CD4-positive, alpha-beta T cell treated with Interleukin-6 at 100 ng/mL for 8 hours (primary cell): ENCODE measurements around the gene CACNB2.

Experiments
- DNase-seq: peaks from one replicate; pipeline ENCODE4 v3.0.0-alpha.2; 2020; ENCODE audit warnings: mixed read lengths, low spot score

Gene CACNB2

DNA sequence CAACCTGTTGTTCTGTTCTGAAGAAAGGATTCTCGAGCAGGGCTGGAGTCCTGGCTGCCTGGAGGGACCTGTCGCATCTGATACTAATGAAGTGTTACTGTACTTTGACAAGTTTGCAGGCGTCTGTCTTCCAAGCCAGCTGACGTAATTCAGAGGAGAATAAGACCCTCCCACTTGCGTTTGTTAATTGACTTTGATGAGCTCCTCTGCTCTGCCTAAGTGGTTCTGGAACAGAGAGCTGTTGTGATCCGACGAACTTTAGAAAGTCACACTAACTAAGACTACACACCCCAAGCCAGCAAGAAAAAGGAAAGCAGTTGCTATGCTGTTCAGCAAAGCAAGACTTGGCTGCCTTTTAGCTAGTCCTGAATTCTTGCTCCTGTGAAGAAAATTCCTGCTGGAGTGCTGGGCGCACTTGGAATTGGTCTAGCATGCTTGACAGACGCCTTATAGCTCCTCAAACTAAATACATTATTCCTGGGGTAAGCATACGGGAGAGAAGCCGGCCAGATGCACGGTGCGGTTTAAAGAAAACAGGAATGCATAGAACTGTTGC lies 200.3 kb downstream of the CACNB2 start:
- no peak for DNase-seq

DNA sequence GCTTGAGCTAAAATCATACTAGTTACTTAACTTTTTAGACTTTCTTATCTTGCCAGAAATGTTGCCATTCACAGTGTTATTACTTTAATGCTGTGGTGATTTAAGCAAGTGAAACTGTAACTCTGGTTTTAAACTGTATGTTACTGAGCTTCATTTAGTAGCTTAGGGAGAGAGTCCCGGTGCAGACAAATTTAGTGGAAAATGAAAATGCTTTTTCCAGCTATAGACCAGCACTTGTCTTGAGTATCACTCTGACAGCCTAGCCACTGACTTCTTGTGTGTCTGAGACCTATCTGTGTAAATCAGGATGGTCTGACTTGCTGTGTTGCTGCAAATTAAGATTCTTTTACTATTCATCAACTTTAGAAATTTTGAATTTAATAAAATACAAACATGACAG lies 200.8 kb downstream of the CACNB2 start:
- no peak for DNase-seq

- DNase-seq: no peak
These were observed 203.3 kb downstream of the CACNB2 start for GRCh38 chr10:18343573-18343972.

- no peak for DNase-seq
These were observed 205.1 kb downstream of the CACNB2 start for GRCh38 chr10:18345308-18345707.

DNA sequence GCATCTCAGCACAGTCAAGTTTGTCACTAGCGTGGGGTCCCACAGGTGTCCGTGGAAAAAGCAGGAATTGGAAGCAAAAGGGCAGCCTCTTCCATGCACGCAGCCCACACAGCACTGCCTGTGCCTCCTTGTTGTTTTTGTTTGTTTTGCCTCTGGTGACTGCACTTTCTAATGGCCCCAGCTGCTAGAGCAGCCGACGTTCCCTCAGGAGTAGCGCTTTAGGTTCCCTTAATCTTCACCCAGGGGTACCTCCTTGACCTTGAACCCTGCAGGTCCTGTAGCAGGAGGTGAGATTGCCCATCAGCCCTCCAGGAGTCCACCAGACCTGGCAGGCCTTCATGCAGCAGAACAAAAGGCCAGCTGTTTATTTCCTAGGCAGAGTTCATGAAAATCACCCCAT lies 210.1 kb downstream of the CACNB2 start:
- no peak for DNase-seq

- no peak for DNase-seq
These were observed 211.2 kb downstream of the CACNB2 start for GRCh38 chr10:18351421-18351820.

DNA sequence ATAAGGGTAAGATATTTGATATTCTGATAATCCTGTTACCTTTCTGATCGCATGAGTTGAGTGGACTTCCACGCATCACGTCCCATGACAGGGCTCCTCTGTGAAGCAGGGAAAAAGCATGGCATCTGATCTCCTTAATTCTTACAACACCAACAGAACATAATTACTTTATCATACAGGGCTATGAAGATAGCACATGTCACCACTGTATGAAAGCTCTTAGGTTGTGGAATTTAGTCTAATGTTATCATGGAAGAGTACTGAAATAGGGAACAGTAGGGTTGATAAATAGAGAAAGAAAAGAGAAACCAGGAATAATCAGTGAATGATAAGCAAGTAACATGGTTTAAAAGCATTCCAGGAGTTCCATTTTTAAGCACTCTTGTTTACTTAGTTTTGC lies 212.0 kb downstream of the CACNB2 start:
- no peak for DNase-seq

- no peak for DNase-seq
These were observed 219.6 kb downstream of the CACNB2 start for GRCh38 chr10:18359812-18360211.

GRCh38 chr10:18362892-18363291 lies 222.7 kb downstream of the CACNB2 start:
- no peak for DNase-seq

- DNase-seq: no peak
These were observed 225.0 kb downstream of the CACNB2 start for GRCh38 chr10:18364987-18365775.

- no peak for DNase-seq
These were observed 227.6 kb downstream of the CACNB2 start for GRCh38 chr10:18367840-18368239.

DNA sequence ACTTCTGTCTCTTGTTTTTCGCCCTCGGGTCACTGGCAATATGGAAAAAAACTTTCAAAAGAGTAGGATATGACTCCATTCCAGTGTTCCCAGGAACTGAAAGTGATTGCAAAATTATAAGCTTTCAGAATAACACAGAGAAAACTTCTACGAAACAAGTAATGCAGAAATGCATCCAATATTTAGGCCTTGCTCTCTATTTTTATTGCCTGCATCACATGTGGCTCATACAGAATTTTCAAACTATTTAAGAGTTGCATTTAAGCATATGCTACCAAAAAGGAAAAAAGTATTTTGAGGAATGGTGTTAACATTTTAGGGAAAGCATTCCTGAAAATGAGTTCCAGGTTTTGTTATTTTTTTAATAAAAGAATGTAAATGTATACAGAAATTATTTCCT lies 228.0 kb downstream of the CACNB2 start:
- DNase-seq: no peak

DNA sequence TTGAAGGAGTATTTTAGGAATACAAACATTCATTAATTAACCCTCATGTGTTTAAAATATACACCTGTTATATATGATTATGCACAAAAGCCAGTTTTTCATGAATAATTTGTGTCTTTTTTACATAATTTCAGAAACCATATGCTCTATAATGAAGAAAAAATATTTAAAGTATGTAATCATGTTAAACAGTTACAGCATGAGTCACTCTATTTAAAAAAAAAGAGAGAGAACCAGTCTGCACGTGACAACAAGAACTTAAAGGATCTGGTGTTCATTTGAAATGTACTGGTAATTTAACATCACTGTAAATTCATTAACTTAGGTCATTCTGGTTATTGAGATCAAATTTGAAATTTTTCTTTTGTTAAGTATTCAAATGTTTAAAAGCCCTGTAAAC lies 228.5 kb downstream of the CACNB2 start:
- DNase-seq: no peak

DNA sequence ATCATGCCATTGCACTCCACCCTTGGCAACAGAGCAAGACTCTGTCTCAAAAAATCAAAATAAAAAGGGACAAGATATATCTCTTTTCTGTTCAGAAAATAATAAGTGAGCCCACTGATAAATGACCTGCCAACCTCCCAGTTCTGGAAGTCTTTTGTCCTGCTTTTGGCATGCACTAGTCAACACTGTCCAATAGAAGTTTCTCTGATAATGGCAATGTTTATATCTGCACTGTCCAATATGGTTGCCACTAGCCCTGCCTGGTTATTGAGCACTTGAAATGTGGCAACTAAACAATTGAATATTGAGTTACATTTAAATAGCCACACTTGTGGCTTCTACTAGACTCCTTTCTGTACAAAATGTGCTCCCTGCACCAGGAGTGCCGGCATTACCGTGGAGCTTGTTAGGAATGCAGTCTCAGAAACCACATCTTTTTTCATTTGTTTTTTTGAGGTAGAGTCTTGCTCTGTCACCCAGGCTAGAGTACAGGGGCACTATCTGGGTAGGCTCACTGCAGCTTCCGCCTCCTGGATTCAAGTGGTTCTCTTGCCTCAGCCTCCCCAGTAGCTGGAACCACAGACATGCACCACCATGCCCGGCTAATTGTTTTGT lies 229.7 kb downstream of the CACNB2 start:
- no peak for DNase-seq

- no peak for DNase-seq
These were observed 236.4 kb downstream of the CACNB2 start for GRCh38 chr10:18376650-18377049.

- DNase-seq: no peak
These were observed 237.7 kb downstream of the CACNB2 start for GRCh38 chr10:18377898-18378297.

DNA sequence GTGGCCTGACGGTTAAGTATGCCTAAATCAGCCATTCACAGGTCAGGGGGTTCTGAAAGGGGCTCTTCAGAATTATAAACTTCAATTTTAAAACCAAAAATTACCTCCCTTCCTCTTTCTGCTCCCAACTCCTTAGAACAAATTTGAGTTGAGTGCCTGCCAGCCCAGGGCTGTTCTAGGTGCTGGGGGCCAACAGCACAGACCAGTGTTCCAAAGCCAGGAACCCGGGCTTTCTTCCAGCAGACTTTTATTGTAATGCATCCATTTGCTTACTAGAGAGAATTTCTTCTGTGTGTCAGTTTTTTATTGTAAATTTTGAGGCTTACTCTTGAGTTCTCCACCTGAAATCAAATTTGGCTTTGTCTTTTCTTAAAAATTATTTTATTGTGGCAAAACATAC lies 238.5 kb downstream of the CACNB2 start:
- DNase-seq: no peak

DNA sequence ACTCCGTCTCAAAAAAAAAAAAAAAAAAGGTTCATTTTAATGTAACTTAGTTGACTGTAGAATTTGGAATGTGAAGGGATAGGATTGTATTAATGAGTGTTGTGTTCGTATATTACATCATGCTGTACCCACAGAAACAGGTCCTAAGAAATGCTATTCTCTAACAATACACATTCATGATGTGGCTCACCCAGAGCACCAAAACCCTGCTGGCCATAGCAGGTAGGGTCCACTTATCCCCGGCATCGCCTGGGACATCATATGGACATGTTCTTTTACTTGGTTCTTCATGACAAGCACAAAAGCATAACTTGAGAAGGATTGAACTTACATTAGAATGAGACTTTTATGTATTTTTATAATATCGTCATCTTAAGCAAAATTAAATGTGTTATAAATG lies 241.5 kb downstream of the CACNB2 start:
- no peak for DNase-seq

- DNase-seq: no peak
These were observed 257.7 kb downstream of the CACNB2 start for GRCh38 chr10:18397906-18398305.

GRCh38 chr10:18399158-18399557 lies 258.9 kb downstream of the CACNB2 start:
- DNase-seq: no peak

- no peak for DNase-seq
These were observed 260.1 kb downstream of the CACNB2 start for GRCh38 chr10:18400201-18400905.

GRCh38 chr10:18400906-18401245 lies 260.7 kb downstream of the CACNB2 start:
- DNase-seq: no peak
